ENCODE data around the gene ARRDC2. TPM values are rescaled to one million over a fixed set of nuclear protein-coding genes. Genes with fewer than 3 reads are reported as not detected.

Gene ARRDC2
- total and polyA plus RNA-seq, 2 of the 13 experiments (the other 11 are each of a cell fraction or from before 2014, with no cell fraction given): 2.1 to 3.4 TPM

- TF ChIP-seq, protein P1, sequence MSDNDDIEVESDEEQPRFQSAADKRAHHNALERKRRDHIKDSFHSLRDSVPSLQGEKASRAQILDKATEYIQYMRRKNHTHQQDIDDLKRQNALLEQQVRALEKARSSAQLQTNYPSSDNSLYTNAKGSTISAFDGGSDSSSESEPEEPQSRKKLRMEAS (IDR thresholded peaks at IDR 0.05): no peak
- TF ChIP-seq ZNF713 (CRISPR knock-in tag; IDR thresholded peaks at IDR 0.05): no peak
- no peak for TF ChIP-seq ZNF720 (CRISPR knock-in tag; IDR thresholded peaks at IDR 0.05)
- TF ChIP-seq ELF4 (CRISPR knock-in tag; IDR thresholded peaks at IDR 0.05; ENCODE audit: borderline replicate concordance): no peak
- TF ChIP-seq ZFP90 (CRISPR knock-in tag; IDR thresholded peaks at IDR 0.05; ENCODE audit: borderline replicate concordance): no peak
- no peak for TF ChIP-seq PLRG1 (conservative IDR thresholded peaks at IDR 0.05)
- 0 out of 2 replicates have a peak, but pooled peaks have one; percentile 24 for TF ChIP-seq GATAD1 (CRISPR knock-in tag; IDR thresholded peaks at IDR 0.05)
- peak; percentile 31; the same call in 1 of the 2 replicates for TF ChIP-seq HOXA3 (CRISPR knock-in tag; IDR thresholded peaks at IDR 0.05)
- TF ChIP-seq TRIM22 (IDR thresholded peaks at IDR 0.05): no peak
- TF ChIP-seq ZNF44 (CRISPR knock-in tag; IDR thresholded peaks at IDR 0.05): no peak
- TF ChIP-seq KDM4B (CRISPR knock-in tag; IDR thresholded peaks at IDR 0.05): no peak
- TF ChIP-seq KLF16 (CRISPR knock-in tag; IDR thresholded peaks at IDR 0.05): no peak
- no peak for TF ChIP-seq ZC3H13 (CRISPR knock-in tag; IDR thresholded peaks at IDR 0.05)
- TF ChIP-seq ZNF354B (CRISPR knock-in tag; IDR thresholded peaks at IDR 0.05): no peak
- no peak for TF ChIP-seq ELK4 (CRISPR knock-in tag; IDR thresholded peaks at IDR 0.05; ENCODE audit: borderline replicate concordance)
- TF ChIP-seq ZNF503 (CRISPR knock-in tag; IDR thresholded peaks at IDR 0.05): no peak
- TF ChIP-seq FOXP4 (CRISPR knock-in tag; IDR thresholded peaks at IDR 0.05): no peak
- TF ChIP-seq HMG20B (CRISPR knock-in tag; conservative IDR thresholded peaks at IDR 0.05): no peak
- TF ChIP-seq, protein P2, sequence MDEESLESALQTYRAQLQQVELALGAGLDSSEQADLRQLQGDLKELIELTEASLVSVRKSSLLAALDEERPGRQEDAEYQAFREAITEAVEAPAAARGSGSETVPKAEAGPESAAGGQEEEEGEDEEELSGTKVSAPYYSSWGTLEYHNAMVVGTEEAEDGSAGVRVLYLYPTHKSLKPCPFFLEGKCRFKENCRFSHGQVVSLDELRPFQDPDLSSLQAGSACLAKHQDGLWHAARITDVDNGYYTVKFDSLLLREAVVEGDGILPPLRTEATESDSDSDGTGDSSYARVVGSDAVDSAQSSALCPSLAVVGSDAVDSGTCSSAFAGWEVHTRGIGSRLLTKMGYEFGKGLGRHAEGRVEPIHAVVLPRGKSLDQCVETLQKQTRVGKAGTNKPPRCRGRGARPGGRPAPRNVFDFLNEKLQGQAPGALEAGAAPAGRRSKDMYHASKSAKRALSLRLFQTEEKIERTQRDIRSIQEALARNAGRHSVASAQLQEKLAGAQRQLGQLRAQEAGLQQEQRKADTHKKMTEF (CRISPR knock-in tag; IDR thresholded peaks at IDR 0.05): no peak
- TF ChIP-seq BRF2 (CRISPR knock-in tag; IDR thresholded peaks at IDR 0.05): no peak
- TF ChIP-seq MIXL1 (CRISPR knock-in tag; IDR thresholded peaks at IDR 0.05): no peak
- no peak for TF ChIP-seq AGO2 (optimal IDR thresholded peaks at IDR 0.05; ENCODE audit: low read depth, low read length)
Measured at GRCh38 chr19:18009412-18010066, 1.6 kb downstream of the ARRDC2 start (continued).
